H1 (cell line): ENCODE measurements around the gene ANKS1B. TPM values are rescaled to one million over a fixed set of nuclear protein-coding genes. Genes with fewer than 3 reads are reported as not detected.

ENCODE experiments used
- CTCF ChIA-PET: fragments of 300-600 bp; sonication (Branson Sonifier 250); formaldehyde crosslinking; loops from one replicate; lab custom pipeline; 2021; ENCODE audit not compliant: partially characterized antibody; lab: Charles Lee
- POLR2A ChIA-PET: fragments of 300-600 bp; sonication (Branson Sonifier 250); formaldehyde crosslinking; loops from one replicate; lab custom pipeline; 2021; ENCODE audit warnings: inconsistent platforms; ENCODE audit not compliant: partially characterized antibody; lab: Charles Lee
- DNase-seq, 2 experiments: peaks; one replicate each; pipeline versions ENCODE4 v3.0.0 to v3.0.0-alpha.2; 2010 to 2022; ENCODE audit warnings: low spot score in 2 of 2, low read depth in 1 of 2, mixed read lengths in 1 of 2
- FAIRE-seq: peaks from 2 replicates; lab custom pipeline; 2011; peaks lifted over from hg19 to GRCh38; lab: Jason Lieb, UNC
- H2AFZ ChIP-seq: 2 replicates; pipeline ENCODE4 v1.8.1; 2012; ENCODE audit warnings: low read length, inconsistent platforms
- H2AK5ac ChIP-seq: 2 replicates; pipeline ENCODE4 v1.6.1; 2013; ENCODE audit warnings: low read depth, low read length
- H2BK120ac ChIP-seq: replicated peaks from 2 replicates; pipeline ENCODE3; 2013; ENCODE audit warnings: low read depth, low read length, inconsistent platforms
- H2BK12ac ChIP-seq: 2 replicates; pipeline ENCODE4 v1.6.1; 2013; ENCODE audit warnings: low read depth, low read length
- H2BK15ac ChIP-seq: 2 replicates; pipeline ENCODE4 v1.6.1; 2013; ENCODE audit warnings: low read length
- H2BK20ac ChIP-seq: 2 replicates; pipeline ENCODE4 v1.6.1; 2013; ENCODE audit warnings: low read length
- H2BK5ac ChIP-seq: 2 replicates; pipeline ENCODE4 v1.6.1; 2013; ENCODE audit warnings: low read depth, low read length
- H3K14ac ChIP-seq: 2 replicates; pipeline ENCODE4 v1.6.1; 2013; ENCODE audit warnings: inconsistent platforms; ENCODE audit not compliant: insufficient read length
- H3K18ac ChIP-seq: 2 replicates; pipeline ENCODE4 v1.6.1; 2013; ENCODE audit warnings: low read length; ENCODE audit errors: extremely low read depth
- H3K23ac ChIP-seq: 2 replicates; pipeline ENCODE4 v1.6.1; 2013; ENCODE audit warnings: inconsistent platforms; ENCODE audit not compliant: insufficient read length
- H3K23me2 ChIP-seq: 2 replicates; pipeline ENCODE4 v1.6.1; 2013; ENCODE audit warnings: low read depth, low read length
- H3K27ac ChIP-seq: 2 replicates; pipeline ENCODE4 v1.6.1; 2011; ENCODE audit warnings: low read depth, low read length, inconsistent platforms
- H3K27me3 ChIP-seq, 4 experiments: replicated peaks in 1 of 4; 1 replicate in 1 of 4; 2 replicates in 3 of 4; pipeline versions ENCODE4 v1.6.1 to v1.8.1; 2011 to 2013; ENCODE audit warnings: low read length in 3 of 4, mild to moderate bottlenecking in 3 of 4, inconsistent platforms in 2 of 4, mixed read lengths in 2 of 4, moderate library complexity in 1 of 4; ENCODE audit not compliant: control insufficient read depth in 3 of 4, insufficient read depth in 3 of 4; ENCODE audit errors: extremely low read depth in 1 of 4
- H3K36me3 ChIP-seq, 4 experiments: 2 replicates each; pipeline versions ENCODE4 v1.6.1 to v1.8.1; 2011 to 2013; ENCODE audit warnings: mild to moderate bottlenecking in 4 of 4, low read length in 3 of 4, moderate library complexity in 2 of 4, control low read depth in 1 of 4, inconsistent platforms in 1 of 4; ENCODE audit not compliant: insufficient read depth in 4 of 4, control insufficient read depth in 2 of 4
- H3K4ac ChIP-seq: replicated peaks from 2 replicates; pipeline ENCODE3; 2013; ENCODE audit warnings: low read length, low read depth, mixed read lengths, inconsistent platforms; ENCODE audit not compliant: insufficient read length
- H3K4me1 ChIP-seq, 4 experiments: replicated peaks in 1 of 4; 1 replicate in 1 of 4; 2 replicates in 3 of 4; pipeline versions ENCODE4 v1.6.1 to v1.8.1; 2011 to 2013; ENCODE audit warnings: low read length in 3 of 4, inconsistent platforms in 2 of 4, mixed read lengths in 1 of 4; ENCODE audit not compliant: insufficient read depth in 4 of 4, control insufficient read depth in 3 of 4
- H3K4me2 ChIP-seq, 2 experiments: 2 replicates each; pipeline versions ENCODE4 v1.6.1 to v1.8.1; 2011 to 2013; ENCODE audit warnings: low read depth in 2 of 2, low read length in 2 of 2, control low read depth in 1 of 2, inconsistent platforms in 1 of 2, mild to moderate bottlenecking in 1 of 2; ENCODE audit not compliant: insufficient read depth in 1 of 2
- H3K4me3 ChIP-seq, 4 experiments: fragments of 200-600, 300-600 bp in 1 of 4; sonication (generic), shearing (Covaris generic), sonication (Bioruptor Twin) in 1 of 4; 2 replicates each; pipeline versions ENCODE4 v1.5.1 to v1.8.1; 2011 to 2016; ENCODE audit warnings: low read length in 4 of 4, low read depth in 3 of 4, control low read depth in 2 of 4, inconsistent platforms in 2 of 4, mild to moderate bottlenecking in 2 of 4, mixed read lengths in 1 of 4, moderate library complexity in 1 of 4; ENCODE audit not compliant: insufficient read depth in 2 of 4; ENCODE audit errors: extremely low read depth in 1 of 4
- H3K56ac ChIP-seq: replicated peaks from 2 replicates; pipeline ENCODE3; 2013; ENCODE audit warnings: low read depth, mild to moderate bottlenecking, mixed read lengths, low read length, inconsistent platforms; ENCODE audit not compliant: insufficient read length
- H3K79me1 ChIP-seq: 2 replicates; pipeline ENCODE4 v1.6.1; 2013; ENCODE audit warnings: low read depth, low read length, control low read depth
- H3K79me2 ChIP-seq, 2 experiments: 2 replicates each; pipeline versions ENCODE4 v1.6.1 to v1.8.1; 2012 to 2013; ENCODE audit warnings: low read length in 2 of 2, mild to moderate bottlenecking in 2 of 2, inconsistent platforms in 1 of 2; ENCODE audit not compliant: insufficient read depth in 2 of 2, control insufficient read depth in 1 of 2
- H3K9ac ChIP-seq, 4 experiments: replicated peaks in 1 of 4; 1 replicate in 1 of 4; 2 replicates in 3 of 4; pipeline versions ENCODE4 v1.6.1 to v1.8.1; 2011 to 2013; ENCODE audit warnings: low read depth in 3 of 4, low read length in 3 of 4, control low read depth in 2 of 4, mild to moderate bottlenecking in 2 of 4, moderate library complexity in 2 of 4, inconsistent platforms in 1 of 4; ENCODE audit errors: extremely low read depth in 1 of 4
- H3K9me3 ChIP-seq, 2 experiments: 2 replicates each; pipeline versions ENCODE4 v1.6.1 to v1.8.1; 2012 to 2013; ENCODE audit warnings: mild to moderate bottlenecking in 2 of 2, moderate library complexity in 2 of 2, control low read depth in 1 of 2, inconsistent platforms in 1 of 2, low read depth in 1 of 2, low read length in 1 of 2, mixed read lengths in 1 of 2; ENCODE audit not compliant: insufficient read depth in 2 of 2
- H4K20me1 ChIP-seq, 2 experiments: replicated peaks in 1 of 2; 2 replicates each; pipeline versions ENCODE3 to v1.8.1; 2011 to 2013; ENCODE audit warnings: inconsistent platforms in 2 of 2, low read length in 2 of 2, mild to moderate bottlenecking in 1 of 2; ENCODE audit not compliant: insufficient read depth in 2 of 2, control insufficient read depth in 1 of 2
- H4K5ac ChIP-seq: 2 replicates; pipeline ENCODE4 v1.6.1; 2013; ENCODE audit warnings: low read length, low read depth, mixed read lengths, inconsistent platforms; ENCODE audit not compliant: insufficient read length
- H4K8ac ChIP-seq: 2 replicates; pipeline ENCODE4 v1.8.0; 2013; ENCODE audit warnings: mild to moderate bottlenecking, moderate library complexity, low read length, inconsistent platforms; ENCODE audit not compliant: insufficient read depth; ENCODE audit errors: extremely low read depth
- H4K91ac ChIP-seq: replicated peaks from 2 replicates; pipeline ENCODE3; 2013; ENCODE audit warnings: low read length, mixed read lengths, inconsistent platforms; ENCODE audit not compliant: insufficient read length
- ATF2 ChIP-seq: IDR thresholded peaks from 2 replicates; pipeline ENCODE4 v1.6.1; 2012; ENCODE audit warnings: low read length, inconsistent platforms
- EP300 ChIP-seq, 2 experiments: IDR thresholded peaks; 1 replicate in 1 of 2; 2 replicates in 1 of 2; pipeline ENCODE4 v1.6.1; 2011 to 2012; ENCODE audit warnings: low read depth in 2 of 2, low read length in 2 of 2, mild to moderate bottlenecking in 2 of 2, borderline replicate concordance in 1 of 2, inconsistent platforms in 1 of 2, moderate library complexity in 1 of 2
- GTF2F1 ChIP-seq: IDR thresholded peaks from 2 replicates; pipeline ENCODE4 v1.6.1; 2012; ENCODE audit warnings: low read depth, low read length, improper control_type of control experiment, borderline replicate concordance
- HDAC2 ChIP-seq, 2 experiments: fragments of 300-600 bp in 1 of 2; sonication (generic) in 1 of 2; IDR thresholded peaks; 2 replicates each; pipeline ENCODE4 v1.6.1; 2011 to 2012; ENCODE audit warnings: low read depth in 2 of 2, low read length in 2 of 2, mild to moderate bottlenecking in 2 of 2, moderate library complexity in 2 of 2, borderline replicate concordance in 1 of 2, inconsistent platforms in 1 of 2
- HDAC6 ChIP-seq: IDR thresholded peaks from one replicate; pipeline ENCODE4 v1.7.1; 2012; ENCODE audit warnings: low read depth, mild to moderate bottlenecking, inconsistent platforms, low read length, moderate library complexity
- JUND ChIP-seq: IDR thresholded peaks from 2 replicates; pipeline ENCODE4 v1.6.1; 2011; ENCODE audit warnings: mild to moderate bottlenecking, improper control_type of control experiment, low read length
- KDM1A ChIP-seq: fragments of 200-600, 300-600 bp; sonication (generic); IDR thresholded peaks from 2 replicates; pipeline ENCODE4 v1.7.1; 2016; ENCODE audit warnings: mild to moderate bottlenecking, low read length, borderline replicate concordance
- SUZ12 ChIP-seq: fragments of 200-600 bp; sonication (generic); IDR thresholded peaks from 2 replicates; pipeline ENCODE4 v1.6.1; 2012; ENCODE audit warnings: mild to moderate bottlenecking, inconsistent platforms, low read length, moderate library complexity, mixed read lengths
- USF2 ChIP-seq: IDR thresholded peaks from 2 replicates; pipeline ENCODE4 v1.6.1; 2011; ENCODE audit warnings: low read length, improper control_type of control experiment
- YY1 ChIP-seq: IDR thresholded peaks from 2 replicates; pipeline ENCODE4 v1.6.1; 2011; ENCODE audit warnings: low read depth, mild to moderate bottlenecking, low read length
- ZNF274 ChIP-seq: IDR thresholded peaks from 2 replicates; pipeline ENCODE4 v1.7.0; 2012; ENCODE audit warnings: low read length, borderline replicate concordance; ENCODE audit errors: extremely low read depth
- WGBS, 2 experiments: shearing (Covaris generic) in 1 of 2; methylation state at CpG; one replicate each; pipeline versions ENCODE4 v1.1.6 to v1.1.7; 2013 to 2015; ENCODE audit warnings: low lambda C conversion rate in 2 of 2, mixed read lengths in 2 of 2, inconsistent platforms in 1 of 2, low coverage in 1 of 2, missing lambda C conversion rate in 1 of 2; ENCODE audit not compliant: insufficient replicate concordance in 2 of 2, insufficient coverage in 1 of 2, insufficient read length in 1 of 2; ENCODE audit errors: extremely low coverage in 1 of 2, missing lambda C conversion rate in 1 of 2; 5-methylcytosine and 5-hydroxymethylcytosine counted together
- polyA plus RNA-seq, 7 experiments: library from polyadenylated mRNA; depleted of rRNA in 3 of 7; stranded (reverse) in 5 of 7; unstranded in 2 of 7; fragments of >200 nt in 5 of 7; fragments of 200-250 nt in 2 of 7; gene quantifications; 1 replicate in 5 of 7; 2 replicates in 1 of 7; 4 replicates in 1 of 7; pipeline versions ENCODE4 v1.2.1 to v1.2.3, GENCODE V29; 2011 to 2013; ENCODE audit warnings: missing spikeins in 2 of 7, mixed read lengths in 2 of 7
- total RNA-seq: library from RNA; stranded (reverse); fragmentation: NEBNext Ultra II Directional; extraction: Animal tissue kit (Norgen Biotek cat#: 25700); gene quantifications from 2 replicates; pipeline ENCODE4 v1.2.1, GENCODE V29; 2021

Gene ANKS1B
- total and polyA plus RNA-seq, 2 of the 8 experiments (the other 6 are each of a cell fraction or from before 2014, with no cell fraction given) = 2.7 to 6.1 TPM

- Histone ChIP-seq H3K79me2 (no peaks in the 10 kb centered on the region), H3K56ac (no peak overlapping the region), H2BK20ac (no peak overlapping the region), H3K27ac (no peak overlapping the region), H3K9me3 (no peaks in the 10 kb centered on the region), H3K18ac (no peak overlapping the region), H4K91ac (no peak overlapping the region), H4K20me1 (no peaks in the 10 kb centered on the region), H3K36me3 (no peaks in the 10 kb centered on the region), H3K4ac (no peak overlapping the region), H3K4me3 (no peak overlapping the region), H3K79me1 (no peaks in the 10 kb centered on the region), H4K8ac (no peak overlapping the region), H2AFZ (no peak overlapping the region), H2BK12ac (no peak overlapping the region), H2BK120ac (no peak overlapping the region), H2BK5ac (no peak overlapping the region), H3K14ac (no peak overlapping the region), H3K23ac (no peak overlapping the region), H3K4me2 (no peak overlapping the region), H2AK5ac (no peak overlapping the region), H3K9ac (no peak overlapping the region), H4K5ac (no peak overlapping the region), H2BK15ac (no peak overlapping the region), H3K4me1 (peaks cover 0 to 2% (median 0%) of the 10 kb centered on the region in 4 experiments; a peak in 1 of 7 replicates), H3K27me3 (no peaks in the 10 kb centered on the region), H3K23me2 (no peaks in the 10 kb centered on the region)
- POLR2A ChIA-PET = no interaction called here
- DNase-seq (no peak), FAIRE-seq (no peak)
- CTCF ChIA-PET = no interaction called here
- 79% methylated on average over 2 of the region's 2 CpGs; no CpG with 5 or more reads in 1 of the 2 experiments for WGBS, 2 experiments
- no peak for TF ChIP-seq HDAC2 (IDR thresholded peaks at IDR 0.05; ENCODE audit: borderline replicate concordance in 1 of 2, low read depth in 2 of 2, low read length in 2 of 2)
- no peak for TF ChIP-seq SUZ12
- no peak for TF ChIP-seq EP300 (IDR thresholded peaks at IDR 0.05; ENCODE audit: borderline replicate concordance in 1 of 2, low read depth in 2 of 2, low read length in 2 of 2)
- TF ChIP-seq KDM1A = no peak
- no peak for TF ChIP-seq HDAC6
- no peak for TF ChIP-seq JUND
- TF ChIP-seq USF2 = no peak
- TF ChIP-seq ZNF274 = no peak
- no peak for TF ChIP-seq ATF2
- TF ChIP-seq GTF2F1 = no peak
- TF ChIP-seq YY1 = no peak
These were observed 553.5 kb downstream of the ANKS1B start for GRCh38 chr12:99431203-99431602.
